HUES6 (cell line): ENCODE measurements around the gene OLR1.

Experiments
- H3K27ac ChIP-seq: 2 replicates; pipeline ENCODE4 v1.7.0; 2013; ENCODE audit warnings: low read depth, mild to moderate bottlenecking, low read length, inconsistent platforms
- H3K27me3 ChIP-seq: 2 replicates; pipeline ENCODE4 v1.6.1; 2013; ENCODE audit warnings: low read length; ENCODE audit not compliant: control insufficient read depth, insufficient read depth
- H3K36me3 ChIP-seq: 2 replicates; pipeline ENCODE4 v1.6.1; 2013; ENCODE audit warnings: low read length; ENCODE audit not compliant: control insufficient read depth, insufficient read depth
- H3K4me1 ChIP-seq: 2 replicates; pipeline ENCODE4 v1.6.1; 2013; ENCODE audit warnings: low read length; ENCODE audit not compliant: control insufficient read depth, insufficient read depth
- H3K4me3 ChIP-seq: 2 replicates; pipeline ENCODE4 v1.5.1; 2013; ENCODE audit warnings: low read depth, low read length
- H3K9ac ChIP-seq: one replicate; pipeline ENCODE4 v1.6.1; 2013; ENCODE audit warnings: mild to moderate bottlenecking, low read length
- H3K9me3 ChIP-seq: 2 replicates; pipeline ENCODE4 v1.6.1; 2013; ENCODE audit warnings: low read depth, low read length; ENCODE audit not compliant: control insufficient read depth, insufficient read depth

Gene OLR1

GRCh38 chr12:10126413-10126812 lies 45.5 kb downstream of the OLR1 start:
- no peaks in the 10 kb centered on the region for H3K27me3 ChIP-seq
- H3K9me3 ChIP-seq = no peaks in the 10 kb centered on the region
- no peak overlapping the region for H3K9ac ChIP-seq
- peaks cover 24% of the 10 kb centered on the region for H3K4me1 ChIP-seq
- no peaks in the 10 kb centered on the region for H3K36me3 ChIP-seq
- no peak overlapping the region for H3K27ac ChIP-seq
- no peak overlapping the region for H3K4me3 ChIP-seq

DNA sequence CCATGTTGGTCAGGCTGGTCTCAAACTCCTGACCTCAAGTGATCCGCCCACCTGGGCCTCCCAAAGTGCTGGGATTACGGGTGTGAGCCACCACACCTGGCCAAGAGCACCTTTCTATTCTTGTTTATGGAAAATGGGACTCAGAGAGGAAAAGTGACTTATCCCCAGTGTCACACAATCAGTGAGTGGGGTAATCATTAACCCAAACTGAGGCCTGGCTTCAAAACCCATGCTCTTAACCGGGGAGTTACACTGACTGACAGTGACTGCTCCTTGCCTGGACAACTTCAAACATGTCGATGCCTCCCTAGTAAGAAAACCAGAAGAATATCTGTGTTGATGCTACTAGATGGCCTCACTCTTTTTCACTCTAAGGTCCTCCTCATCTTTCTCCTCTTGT lies 49.2 kb downstream of the OLR1 start:
- no peaks in the 10 kb centered on the region for H3K9me3 ChIP-seq
- H3K27me3 ChIP-seq = no peaks in the 10 kb centered on the region
- H3K4me3 ChIP-seq = no peak overlapping the region
- no peaks in the 10 kb centered on the region for H3K4me1 ChIP-seq
- no peak overlapping the region for H3K27ac ChIP-seq
- H3K9ac ChIP-seq = no peak overlapping the region
- H3K36me3 ChIP-seq = no peaks in the 10 kb centered on the region

- Histone ChIP-seq H3K27me3 (no peaks in the 10 kb centered on the region), H3K36me3 (no peaks in the 10 kb centered on the region), H3K9ac (no peak overlapping the region), H3K4me3 (no peak overlapping the region), H3K9me3 (no peaks in the 10 kb centered on the region), H3K27ac (no peak overlapping the region), H3K4me1 (no peaks in the 10 kb centered on the region)
Measured at GRCh38 chr12:10121278-10121677, 50.7 kb downstream of the OLR1 start.

- no peaks in the 10 kb centered on the region for H3K4me1 ChIP-seq
- no peaks in the 10 kb centered on the region for H3K9me3 ChIP-seq
- H3K4me3 ChIP-seq = no peak overlapping the region
- H3K27me3 ChIP-seq = no peaks in the 10 kb centered on the region
- no peaks in the 10 kb centered on the region for H3K36me3 ChIP-seq
- no peak overlapping the region for H3K27ac ChIP-seq
- no peak overlapping the region for H3K9ac ChIP-seq
Measured at GRCh38 chr12:10119066-10119465, 52.9 kb downstream of the OLR1 start.

GRCh38 chr12:10115890-10116289 lies 56.0 kb downstream of the OLR1 start:
- H3K27me3 ChIP-seq = no peaks in the 10 kb centered on the region
- no peak overlapping the region for H3K27ac ChIP-seq
- H3K4me3 ChIP-seq = no peak overlapping the region
- H3K9me3 ChIP-seq = 0 out of 2 replicates have a peak, but pooled peaks cover 3% of the 10 kb centered on the region
- H3K4me1 ChIP-seq = no peaks in the 10 kb centered on the region
- H3K36me3 ChIP-seq = no peaks in the 10 kb centered on the region
- no peak overlapping the region for H3K9ac ChIP-seq

GRCh38 chr12:10115311-10115710 lies 56.6 kb downstream of the OLR1 start:
- no peak overlapping the region for H3K27ac ChIP-seq
- 0 out of 2 replicates have a peak, but pooled peaks cover 3% of the 10 kb centered on the region for H3K9me3 ChIP-seq
- H3K9ac ChIP-seq = no peak overlapping the region
- H3K4me3 ChIP-seq = no peak overlapping the region
- H3K4me1 ChIP-seq = no peaks in the 10 kb centered on the region
- no peaks in the 10 kb centered on the region for H3K27me3 ChIP-seq
- no peaks in the 10 kb centered on the region for H3K36me3 ChIP-seq

GRCh38 chr12:10113920-10114319 lies 58.0 kb downstream of the OLR1 start:
- Histone ChIP-seq H3K9ac (no peak overlapping the region), H3K27ac (no peak overlapping the region), H3K36me3 (no peaks in the 10 kb centered on the region), H3K27me3 (no peaks in the 10 kb centered on the region), H3K4me3 (no peak overlapping the region), H3K9me3 (0 out of 2 replicates have a peak, but pooled peaks cover 3% of the 10 kb centered on the region), H3K4me1 (no peaks in the 10 kb centered on the region)

DNA sequence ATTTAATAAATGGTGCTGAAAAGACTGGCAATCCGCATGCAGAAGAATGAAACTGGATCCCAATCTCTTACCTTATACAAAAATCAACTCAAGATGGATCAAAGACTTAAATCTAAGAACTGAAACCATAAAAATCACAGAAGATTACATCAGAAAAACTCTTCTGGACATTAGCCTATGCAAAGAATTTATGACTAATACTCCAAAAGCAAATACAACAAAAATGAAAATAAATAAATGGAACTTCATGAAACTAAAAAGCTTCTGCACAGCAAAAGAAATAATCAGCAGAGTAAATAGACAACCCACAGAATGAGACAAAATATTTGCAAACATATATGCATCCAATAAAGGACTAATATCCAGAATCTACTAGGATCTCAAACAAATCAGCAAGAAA lies 58.9 kb downstream of the OLR1 start:
- Histone ChIP-seq H3K4me3 (no peak overlapping the region), H3K36me3 (no peaks in the 10 kb centered on the region), H3K9me3 (0 out of 2 replicates have a peak, but pooled peaks cover 3% of the 10 kb centered on the region), H3K4me1 (no peaks in the 10 kb centered on the region), H3K9ac (no peak overlapping the region), H3K27me3 (no peaks in the 10 kb centered on the region), H3K27ac (no peak overlapping the region)

DNA sequence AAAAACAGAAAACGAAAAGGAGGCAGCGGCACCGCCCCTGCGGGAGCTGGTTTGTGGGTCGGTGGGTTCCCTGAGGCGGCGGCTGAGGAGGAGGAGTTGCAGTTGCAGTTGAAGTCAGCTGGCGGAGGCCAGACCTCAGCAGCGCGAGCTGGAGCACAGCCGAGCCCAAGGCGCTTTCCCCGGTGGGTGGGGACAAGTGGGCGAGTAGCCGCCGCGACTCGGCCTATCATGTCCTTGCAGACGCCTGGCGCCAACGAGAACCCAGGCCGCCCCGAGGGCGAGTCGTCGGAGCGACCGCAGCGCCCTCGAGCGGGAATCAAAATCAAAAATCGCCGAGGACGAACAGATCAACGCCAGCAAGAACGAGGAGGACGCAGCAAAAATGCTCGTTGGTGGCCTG lies 60.5 kb downstream of the OLR1 start:
- Histone ChIP-seq H3K9ac (no peak overlapping the region), H3K4me1 (no peaks in the 10 kb centered on the region), H3K27me3 (no peaks in the 10 kb centered on the region), H3K27ac (no peak overlapping the region), H3K4me3 (no peak overlapping the region), H3K9me3 (0 out of 2 replicates have a peak, but pooled peaks cover 3% of the 10 kb centered on the region), H3K36me3 (no peaks in the 10 kb centered on the region)

GRCh38 chr12:10110256-10110844 lies 61.6 kb downstream of the OLR1 start:
- Histone ChIP-seq H3K9me3 (0 out of 2 replicates have a peak, but pooled peaks cover 3% of the 10 kb centered on the region), H3K9ac (no peak overlapping the region), H3K4me1 (no peaks in the 10 kb centered on the region), H3K27me3 (no peaks in the 10 kb centered on the region), H3K4me3 (no peak overlapping the region), H3K27ac (no peak overlapping the region), H3K36me3 (no peaks in the 10 kb centered on the region)
